ENCODE measurements around the gene POMT1.
"Not testable (repeated sequence)": the region's sequence is repeated elsewhere in the genome, so short reads cannot be mapped to it uniquely, and the experiment has no call there.

Gene POMT1

DNA sequence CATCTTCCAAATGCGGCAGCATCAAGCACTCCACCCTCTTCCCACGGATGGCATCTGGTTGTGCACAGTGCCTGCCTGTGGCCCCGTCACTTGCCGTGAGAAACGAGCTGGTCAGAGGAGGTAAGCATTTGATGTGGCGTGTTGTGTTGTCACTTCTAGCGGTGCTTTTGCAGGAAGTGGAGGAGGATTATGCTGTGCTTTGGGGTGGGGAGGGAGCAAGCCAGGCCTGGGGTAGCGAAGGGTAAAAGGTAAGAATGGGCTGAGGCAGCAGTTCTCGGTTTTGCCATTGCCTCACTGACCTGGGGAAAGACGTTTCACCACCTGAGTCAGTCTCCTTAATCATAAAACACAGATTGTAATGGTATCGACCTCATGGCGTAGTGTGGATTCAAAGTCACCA lies 2.3 kb upstream of the POMT1 start:
- DNase-seq, result peak; percentile 88

DNA sequence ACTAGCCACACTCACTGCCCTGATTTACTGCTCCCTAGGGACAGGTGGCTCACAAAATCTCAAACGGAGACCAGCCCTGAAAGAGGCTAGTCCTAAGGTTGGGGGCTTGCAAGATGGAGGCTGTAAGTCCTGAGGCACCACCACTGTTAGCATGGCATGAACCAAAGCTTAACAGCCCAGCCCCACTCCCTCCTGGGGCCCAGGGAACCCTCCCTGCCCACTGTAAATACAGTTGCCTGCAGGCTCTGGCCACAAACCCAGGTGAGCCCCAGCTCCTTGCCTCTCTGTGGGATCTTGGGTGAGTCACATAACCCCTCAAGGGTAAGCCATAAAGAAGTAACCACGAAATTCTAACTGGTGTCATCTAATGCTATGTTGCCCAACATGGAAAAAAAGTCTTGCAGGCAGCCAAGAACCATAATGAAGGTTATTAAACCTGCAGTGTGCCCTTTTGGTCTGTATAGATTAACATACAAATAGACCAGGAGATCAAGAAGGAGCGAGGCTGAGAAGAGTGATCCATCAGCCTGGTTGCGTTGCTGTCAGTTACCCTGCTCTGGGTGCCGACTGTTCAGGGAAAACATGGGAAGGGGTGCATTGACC lies 1.7 kb upstream of the POMT1 start:
- DNase-seq, result peak; percentile 53

DNA sequence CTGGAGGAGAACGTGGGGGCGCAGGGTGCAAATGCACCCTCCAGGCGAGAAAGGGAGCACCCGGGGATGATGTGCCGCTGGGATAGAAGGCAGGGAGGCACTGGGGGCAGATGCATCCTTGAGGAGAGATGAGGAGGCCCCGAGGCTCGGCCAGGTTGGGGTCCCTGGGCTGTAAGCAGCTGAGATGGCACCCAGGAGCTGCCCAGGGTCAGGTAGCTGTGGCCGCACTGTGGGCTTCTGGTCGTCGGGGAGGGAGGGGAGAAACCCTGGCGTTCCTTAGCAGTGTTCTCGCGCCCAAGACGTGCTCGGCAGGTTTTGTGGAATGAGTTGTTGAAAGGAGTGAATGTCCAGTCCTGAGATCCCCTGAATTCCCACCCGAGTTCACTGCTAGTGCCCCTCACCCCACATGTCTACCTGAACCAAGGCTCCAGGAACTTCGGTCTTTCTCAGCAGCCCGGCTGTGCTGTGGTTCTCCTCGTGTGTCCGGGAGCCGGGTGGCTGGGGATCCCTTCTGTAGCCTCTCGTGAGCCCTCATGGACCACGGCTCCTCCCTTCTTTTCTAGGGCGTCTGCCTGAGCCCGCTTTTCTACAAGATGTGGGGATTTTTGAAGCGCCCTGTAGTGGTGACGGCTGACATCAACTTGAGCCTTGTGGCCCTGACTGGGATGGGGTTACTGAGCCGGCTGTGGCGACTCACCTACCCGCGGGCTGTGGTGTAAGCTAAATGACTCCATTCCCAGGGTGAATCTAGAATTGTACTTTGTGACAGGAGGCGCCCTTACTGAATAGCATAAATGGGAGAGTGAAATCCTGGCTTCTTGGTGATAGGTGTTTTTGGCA lies 1.1 kb downstream of the POMT1 start:
- peak; percentile 59 for DNase-seq

DNA sequence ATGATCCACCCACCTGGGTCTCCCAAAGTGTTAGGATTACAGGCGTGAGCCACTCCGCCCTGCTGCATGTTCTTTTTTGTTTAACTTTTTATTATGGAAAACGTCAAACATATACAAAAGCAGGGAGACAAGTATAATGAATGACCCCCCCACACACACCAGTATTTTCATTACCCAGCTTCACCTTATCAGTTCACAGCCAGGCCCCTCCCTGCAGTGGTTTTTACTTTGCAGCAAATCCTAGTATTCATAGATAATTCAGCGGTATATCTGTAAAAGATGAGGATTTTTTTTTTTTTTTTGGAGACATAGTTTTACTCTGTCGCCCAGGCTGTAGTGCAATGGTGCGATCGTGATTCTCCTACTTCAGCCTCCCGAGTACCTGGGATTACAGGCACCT lies 2.3 kb downstream of the POMT1 start:
- no peak for DNase-seq

DNA sequence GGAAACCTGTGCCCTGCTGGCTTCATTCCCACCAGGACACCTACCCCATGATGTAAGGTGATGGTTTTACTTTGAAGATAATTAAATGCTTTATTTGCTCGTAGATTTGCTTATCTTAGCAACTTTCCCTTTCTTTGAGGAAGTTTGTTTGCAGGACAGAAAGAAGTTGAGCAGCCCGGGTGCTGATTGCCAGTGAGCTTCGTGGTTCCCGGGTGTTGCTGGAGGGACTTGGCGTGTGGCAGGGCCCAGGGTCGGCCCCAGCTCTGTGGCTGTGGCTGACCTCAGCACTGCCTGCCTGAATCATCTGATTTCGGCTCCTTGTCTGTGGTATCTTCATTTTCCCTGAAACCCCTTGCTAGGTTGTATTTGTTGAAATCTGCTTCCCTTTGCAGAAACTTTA lies 8.7 kb downstream of the POMT1 start:
- DNase-seq, result no peak

DNA sequence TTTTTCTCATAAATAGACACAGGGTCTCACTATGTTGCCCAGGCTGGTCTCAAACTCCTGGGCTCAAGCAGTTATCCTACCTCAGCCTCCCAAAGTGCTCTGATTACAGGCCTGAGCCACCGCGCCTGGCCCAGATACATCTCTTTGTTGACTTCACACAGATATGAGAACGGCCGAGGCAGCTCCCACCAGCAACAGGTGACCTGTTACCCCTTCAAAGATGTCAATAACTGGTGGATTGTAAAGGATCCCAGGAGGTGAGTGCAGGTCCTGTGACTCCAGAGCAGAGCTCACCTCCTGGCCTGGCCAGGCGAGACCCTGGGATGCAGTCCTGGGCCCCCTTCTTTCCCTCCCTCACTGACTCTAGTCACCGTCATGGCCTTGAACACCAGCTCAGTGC lies 9.2 kb downstream of the POMT1 start:
- no peak for DNase-seq

DNA sequence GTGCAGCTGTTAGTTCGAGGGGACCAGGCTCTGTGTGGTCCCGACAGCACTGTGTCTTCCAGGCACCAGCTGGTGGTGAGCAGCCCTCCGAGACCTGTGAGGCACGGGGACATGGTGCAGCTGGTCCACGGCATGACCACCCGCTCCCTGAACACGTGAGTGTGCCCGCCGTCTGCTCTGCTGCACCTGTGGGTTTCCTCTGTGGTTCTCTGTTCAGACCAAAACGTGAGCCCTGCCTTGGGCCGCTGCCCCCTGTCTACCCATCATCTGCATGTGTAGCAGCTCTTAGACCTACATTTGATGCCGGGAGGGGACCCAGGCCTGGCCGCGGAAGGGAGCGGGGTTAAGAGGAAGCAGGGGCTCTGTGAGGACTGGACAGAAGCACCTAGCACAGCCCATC lies 10.5 kb downstream of the POMT1 start:
- DNase-seq, result no peak

DNA sequence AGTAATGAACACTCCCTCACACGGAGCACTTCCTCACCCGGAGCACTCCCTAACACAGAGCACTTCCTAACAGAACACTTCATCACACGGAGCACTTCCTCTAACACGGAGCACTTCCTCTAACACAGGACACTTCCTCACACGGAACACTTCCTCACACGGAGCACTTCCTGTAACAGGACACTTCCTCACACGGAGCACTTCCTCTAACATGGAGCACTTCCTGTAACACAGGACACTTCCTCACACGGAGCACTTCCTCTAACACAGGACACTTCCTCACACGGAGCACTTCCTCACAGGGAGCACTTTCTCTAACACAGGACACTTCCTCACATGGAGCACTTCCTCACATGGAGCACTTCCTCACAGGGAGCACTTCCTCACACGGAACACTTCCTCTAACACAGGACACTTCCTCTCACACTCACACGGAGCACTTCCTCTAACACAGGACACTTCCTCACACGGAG lies 12.9 kb downstream of the POMT1 start:
- not testable (repeated sequence) for DNase-seq

DNA sequence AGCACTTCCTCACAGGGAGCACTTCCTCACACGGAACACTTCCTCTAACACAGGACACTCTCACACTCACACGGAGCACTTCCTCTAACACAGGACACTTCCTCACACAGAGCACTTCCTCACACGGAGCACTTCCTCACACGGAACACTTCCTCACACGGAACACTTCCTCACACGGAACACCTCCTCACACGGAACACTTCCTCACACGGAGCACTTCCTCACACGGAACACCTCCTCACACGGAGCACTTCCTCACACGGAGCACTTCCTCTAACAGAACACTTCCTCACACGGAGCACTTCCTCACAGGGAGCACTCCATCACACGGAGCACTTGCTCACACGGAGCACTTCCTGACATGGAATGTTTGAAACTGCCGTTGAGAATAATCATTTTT lies 13.4 kb downstream of the POMT1 start:
- no peak for DNase-seq

DNA sequence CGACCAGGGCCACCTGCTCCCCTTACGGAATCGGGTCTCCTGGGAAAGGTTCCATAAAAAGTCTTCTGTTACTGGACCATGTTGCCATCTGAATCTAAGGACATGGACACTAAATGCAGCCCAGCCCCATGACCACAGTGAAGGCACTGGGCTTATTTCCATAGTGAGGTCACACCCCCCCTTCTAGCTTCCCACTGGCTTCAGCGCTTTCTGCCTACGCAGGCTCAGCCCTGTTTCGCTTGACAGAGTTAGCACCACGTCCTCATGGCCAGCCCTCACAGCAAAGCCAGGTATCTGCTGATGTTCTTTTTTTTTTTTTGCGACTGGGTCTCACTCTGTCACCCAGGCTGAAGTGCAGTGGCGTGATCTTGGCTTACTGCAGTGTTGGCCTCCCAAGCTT lies 14.2 kb downstream of the POMT1 start:
- no peak for DNase-seq

DNA sequence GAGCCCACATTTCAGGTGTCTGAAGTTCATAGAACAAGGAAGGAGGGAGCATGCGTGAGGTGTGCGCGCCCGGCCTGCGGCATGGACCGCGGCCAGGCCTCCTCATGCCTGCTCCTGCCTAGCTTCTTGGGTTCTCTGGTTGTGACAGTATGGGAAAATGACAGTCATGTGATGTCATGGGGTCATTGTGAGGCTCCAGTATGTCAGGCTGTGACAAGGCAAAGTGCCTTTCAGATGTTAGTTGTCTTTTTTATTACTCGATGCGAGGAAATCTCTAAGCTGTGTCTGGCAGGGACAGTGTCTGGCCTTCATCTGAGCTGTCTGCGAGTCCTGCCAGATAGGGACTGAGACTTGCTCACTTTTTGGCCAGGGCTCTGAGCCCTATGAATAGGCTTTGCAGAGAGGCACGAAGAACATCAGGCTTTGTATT lies 15.1 kb downstream of the POMT1 start:
- DNase-seq, result no peak

DNA sequence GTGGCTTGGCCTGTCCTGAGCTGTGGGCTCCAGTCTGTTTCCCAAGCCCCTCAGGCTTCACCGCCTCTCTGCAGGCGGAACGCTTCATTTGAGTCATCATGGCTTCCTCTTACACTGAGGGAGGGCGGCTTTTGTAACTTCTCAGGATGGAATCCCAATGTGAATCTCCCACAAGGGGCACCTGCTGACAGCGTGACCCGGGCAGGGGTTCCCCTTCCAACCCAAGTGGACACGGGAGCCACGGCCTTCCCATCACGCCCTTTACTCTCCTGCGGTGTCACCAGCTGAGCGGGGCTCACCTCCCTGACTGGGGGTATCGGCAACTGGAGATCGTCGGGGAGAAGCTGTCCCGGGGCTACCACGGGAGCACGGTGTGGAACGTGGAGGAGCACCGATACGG lies 15.8 kb downstream of the POMT1 start:
- no peak for DNase-seq

DNA sequence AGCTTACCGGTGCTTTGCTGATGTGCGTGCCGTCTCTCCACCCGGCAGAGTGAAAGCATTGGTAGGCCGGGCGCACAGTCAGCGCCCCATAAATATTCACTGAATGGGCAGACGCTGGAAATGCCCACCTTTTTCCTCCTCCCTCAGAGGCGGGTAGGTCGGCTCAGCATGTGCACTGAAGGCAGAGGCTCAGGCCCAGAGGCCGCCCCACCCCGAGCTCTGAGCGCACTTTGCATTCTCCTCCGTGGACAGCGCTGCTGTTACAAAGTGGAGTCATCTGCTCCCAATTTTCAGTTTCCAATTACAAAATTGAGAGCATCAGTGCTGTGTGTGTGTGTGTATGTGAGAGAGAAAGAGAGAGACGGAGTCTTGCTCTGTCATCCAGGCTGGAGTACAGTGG lies 17.8 kb downstream of the POMT1 start:
- no peak for DNase-seq

DNA sequence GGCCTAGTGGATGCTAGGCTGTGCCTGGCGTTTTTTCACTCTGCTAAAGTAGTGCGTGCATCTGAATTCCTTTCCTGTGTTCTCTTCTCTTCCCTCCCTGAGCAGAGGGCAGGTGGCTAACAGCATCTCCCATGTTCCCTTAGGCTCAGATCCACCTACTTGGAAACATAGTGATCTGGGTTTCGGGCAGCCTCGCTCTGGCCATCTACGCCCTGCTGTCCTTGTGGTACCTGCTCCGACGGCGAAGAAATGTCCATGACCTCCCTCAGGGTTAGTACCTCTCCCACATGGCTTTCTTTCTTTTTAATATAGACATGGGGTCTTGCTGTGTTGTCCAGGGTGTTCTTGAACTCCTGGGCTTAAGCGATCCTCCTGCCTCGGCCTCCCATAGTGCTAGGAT lies 18.5 kb downstream of the POMT1 start:
- DNase-seq, result no peak

DNA sequence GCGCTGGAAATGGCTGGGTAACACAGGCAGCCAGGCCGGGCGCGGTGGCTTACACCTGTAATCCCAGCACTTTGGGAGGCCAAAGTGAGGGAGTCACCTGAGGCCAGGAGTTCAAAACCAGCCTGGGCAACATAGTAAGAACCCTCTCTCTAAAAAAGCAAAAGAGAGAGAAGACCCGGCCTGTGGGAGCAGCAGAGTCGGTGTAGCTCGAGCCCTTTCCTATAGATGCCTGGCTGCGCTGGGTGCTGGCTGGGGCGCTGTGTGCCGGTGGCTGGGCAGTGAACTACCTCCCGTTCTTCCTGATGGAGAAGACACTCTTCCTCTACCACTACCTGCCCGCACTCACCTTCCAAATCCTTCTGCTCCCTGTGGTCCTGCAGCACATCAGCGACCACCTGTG lies 19.1 kb downstream of the POMT1 start:
- DNase-seq, result no peak

DNA sequence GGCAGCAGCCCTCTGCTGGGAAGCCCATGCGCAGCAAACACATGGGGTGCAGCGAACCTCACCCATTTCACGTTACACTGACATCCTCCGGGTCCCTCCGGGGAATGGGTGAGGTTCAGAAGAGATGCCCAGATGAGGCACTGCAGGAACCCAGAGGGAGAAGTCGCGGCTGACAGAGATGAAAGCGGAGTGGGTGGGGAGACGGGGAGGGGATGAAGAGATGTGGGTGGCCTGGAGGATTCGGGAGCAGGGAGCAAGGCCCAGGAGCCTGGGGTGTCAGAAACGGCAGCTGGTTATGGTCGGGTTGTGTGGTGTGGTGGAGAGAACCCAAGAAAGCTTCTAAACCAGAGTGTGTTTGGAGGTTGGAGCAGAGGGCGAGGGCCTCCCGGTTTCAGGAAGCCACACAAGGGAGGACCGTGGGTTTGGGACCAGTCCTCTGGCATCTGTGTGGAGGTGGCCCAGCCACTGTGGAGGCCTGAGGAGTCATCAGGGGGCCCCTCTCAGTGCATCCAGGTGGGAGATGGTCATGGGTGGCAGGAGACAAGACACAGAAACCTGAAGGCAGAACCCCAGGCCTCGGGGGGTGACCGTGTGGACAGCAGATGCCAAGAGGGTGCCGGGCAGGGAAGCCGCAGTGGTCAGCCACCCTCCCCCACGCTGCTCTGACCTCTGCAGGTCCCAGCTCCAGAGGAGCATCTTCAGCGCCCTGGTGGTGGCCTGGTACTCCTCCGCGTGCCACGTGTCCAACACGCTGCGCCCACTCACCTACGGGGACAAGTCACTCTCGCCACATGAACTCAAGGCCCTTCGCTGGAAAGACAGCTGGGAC lies 19.8 kb downstream of the POMT1 start:
- no peak for DNase-seq

DNA sequence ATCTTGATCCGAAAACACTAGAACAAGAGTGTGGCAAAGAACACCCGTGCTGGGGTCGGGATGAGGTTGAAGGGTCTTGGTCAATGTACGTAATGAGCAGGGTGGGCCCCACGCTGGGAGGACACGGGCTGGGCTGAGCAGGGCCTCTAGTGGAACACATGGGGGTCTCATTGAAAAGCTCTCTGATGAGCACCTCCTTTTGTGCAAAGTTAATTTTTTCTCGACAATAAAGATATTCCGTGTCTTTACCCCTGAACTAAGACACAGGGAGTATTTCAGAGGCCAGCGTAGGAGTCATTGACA lies 20.3 kb downstream of the POMT1 start:
- no peak for DNase-seq

DNA sequence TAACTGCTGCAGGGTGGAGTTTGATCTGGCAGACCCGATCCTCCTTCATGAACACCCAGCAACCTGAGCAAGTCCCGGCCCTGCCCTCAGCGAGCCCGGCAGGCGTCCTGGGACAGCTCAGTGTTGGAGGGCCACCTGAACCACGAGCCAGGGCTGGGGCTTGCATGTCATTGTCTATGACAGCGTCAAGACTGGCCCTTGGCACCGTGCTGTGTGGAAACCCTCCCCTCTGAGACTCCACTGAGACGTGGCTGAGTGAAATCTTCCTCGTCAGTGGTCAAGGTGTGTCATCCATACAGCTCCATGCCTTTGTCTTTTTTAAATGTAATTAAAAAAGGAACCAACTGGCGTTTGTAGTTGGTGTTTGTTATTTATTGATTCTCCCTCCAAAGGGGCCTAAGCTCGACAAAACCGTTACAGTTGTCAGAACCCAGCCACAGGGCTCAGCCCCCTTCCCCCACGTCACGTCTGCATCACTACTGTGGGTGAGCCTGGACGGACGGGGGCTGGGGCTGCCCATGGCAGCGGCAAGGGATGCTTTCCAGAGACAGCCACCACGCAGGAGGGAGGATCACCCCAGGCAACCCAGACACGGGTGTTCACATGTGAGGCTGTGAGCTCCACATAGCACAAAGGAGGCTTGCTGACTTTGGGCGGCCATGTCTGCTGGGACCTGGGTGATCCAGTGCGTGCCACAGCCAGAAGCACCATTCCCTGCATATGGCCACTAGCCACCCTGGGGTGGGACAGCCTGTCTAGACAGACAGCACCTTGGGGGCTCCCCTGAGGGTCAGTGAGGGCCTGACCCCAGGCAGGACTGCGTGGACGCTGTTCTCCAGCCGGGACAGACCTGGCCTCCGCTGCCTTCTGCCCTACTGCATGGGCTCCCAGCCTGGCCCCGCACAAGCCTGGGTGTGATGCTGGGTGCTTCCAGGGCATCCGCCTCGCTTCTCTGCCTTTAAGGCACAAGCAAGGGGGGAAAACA lies 21.0 kb downstream of the POMT1 start:
- DNase-seq, result no peak

DNA sequence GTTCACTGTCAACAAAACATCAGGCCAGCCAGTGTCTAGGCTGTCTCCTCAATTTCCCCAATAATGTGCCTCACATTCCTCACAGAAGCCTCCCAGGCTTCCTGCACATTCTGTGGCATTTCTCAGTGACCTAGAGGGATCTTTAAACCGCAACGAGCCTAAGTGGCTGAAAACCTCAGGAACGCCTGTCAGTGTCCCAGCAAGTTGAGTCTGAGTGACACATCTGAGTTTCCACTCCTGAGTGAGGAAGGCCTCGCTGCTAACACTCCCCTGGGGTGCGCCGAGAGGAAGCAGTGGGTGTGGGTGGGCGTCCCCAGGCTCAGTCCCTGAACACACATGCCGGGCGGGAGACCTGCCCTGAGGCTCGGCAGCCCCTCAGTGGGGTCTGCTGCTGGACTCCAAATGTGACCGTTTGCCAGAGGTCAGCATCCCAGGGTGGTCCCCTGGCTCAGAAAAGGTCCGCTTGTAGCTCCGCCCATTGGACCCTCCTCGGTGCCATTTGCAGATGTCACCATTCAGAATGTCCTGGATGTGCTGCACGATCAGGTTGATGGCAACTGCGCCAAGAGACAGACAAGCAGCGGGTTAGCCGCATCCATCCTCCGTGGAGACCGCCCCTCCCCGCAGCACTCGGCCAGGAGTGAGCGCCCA lies 22.1 kb downstream of the POMT1 start:
- no peak for DNase-seq

DNA sequence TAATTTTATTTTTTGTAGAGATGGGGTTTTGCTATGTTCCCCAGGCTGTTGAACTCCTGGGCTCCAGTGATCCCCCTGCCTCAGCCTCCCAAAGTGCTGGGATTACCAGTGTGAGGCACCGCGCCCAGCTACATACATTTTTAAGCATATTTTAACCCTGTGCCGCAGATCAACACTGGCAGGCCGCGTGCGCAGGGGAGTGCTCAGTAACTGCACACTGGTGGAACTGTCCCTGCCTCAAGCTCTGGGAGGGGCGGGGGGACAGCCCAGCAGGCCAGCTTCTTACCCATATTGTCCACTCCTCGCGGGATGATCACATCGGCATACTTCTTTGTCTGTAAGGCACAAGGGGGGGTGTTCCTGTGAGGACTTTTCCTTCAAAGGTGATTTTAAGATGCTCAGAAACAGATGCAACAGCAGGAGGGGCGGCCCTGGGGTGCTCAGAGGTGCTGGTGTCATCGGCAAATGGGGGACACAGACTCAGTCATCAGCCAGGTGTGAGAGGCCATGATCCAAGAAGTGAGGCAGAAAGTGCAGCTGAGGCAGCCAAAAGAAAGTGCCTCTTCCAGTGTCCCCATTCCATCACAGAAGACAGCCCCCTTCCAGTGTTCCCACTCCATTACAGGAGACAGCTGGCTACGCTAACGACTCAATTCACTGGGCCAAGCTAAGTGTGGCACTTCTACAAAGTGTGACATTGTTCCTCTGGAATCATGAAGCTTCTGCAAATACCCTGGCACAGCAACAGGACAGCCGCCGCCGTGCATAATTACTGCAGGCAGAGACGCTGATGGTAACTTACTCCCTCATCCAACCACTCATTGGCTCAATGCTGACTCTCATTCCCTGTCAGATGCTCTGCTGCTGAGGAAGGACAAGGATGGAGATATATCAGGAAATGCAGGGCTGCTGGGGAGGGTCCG lies 23.2 kb downstream of the POMT1 start:
- no peak for DNase-seq

DNA sequence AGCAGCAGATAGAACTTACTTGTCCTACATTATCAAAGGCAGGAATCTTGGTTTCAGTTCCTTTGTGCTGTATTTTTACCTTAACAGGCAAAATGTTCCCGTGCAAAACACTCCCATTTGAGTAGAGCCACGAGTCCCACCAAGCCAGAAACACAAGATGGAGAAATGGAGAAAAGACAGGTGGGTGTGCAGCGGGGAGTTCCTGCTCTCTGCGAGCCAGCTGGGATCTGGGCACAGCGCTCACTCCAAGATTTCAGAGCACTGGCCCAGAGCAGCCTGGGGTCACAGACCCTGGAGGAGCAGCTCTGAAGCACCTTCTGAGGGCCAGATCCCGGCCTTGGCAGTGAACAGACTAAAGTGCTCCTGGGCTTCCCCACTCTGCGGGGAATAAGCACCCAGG lies 25.5 kb downstream of the POMT1 start:
- DNase-seq, result no peak
